IMR-90 (cell line): ENCODE results near the gene TEX264.

Source experiments
- CEBPB ChIP-seq: IDR thresholded peaks from 2 replicates; pipeline ENCODE4 v1.6.1; 2012; ENCODE audit warnings: low read depth, low read length, improper control_type of control experiment
- CTCF ChIP-seq: conservative IDR thresholded peaks from 2 replicates; pipeline ENCODE4 v1.5.1; 2012; ENCODE audit warnings: mild to moderate bottlenecking, low read depth, low read length, improper control_type of control experiment
- FOS ChIP-seq: fragments of 150-350 bp; IDR thresholded peaks from 2 replicates; pipeline ENCODE4 v1.6.1; 2016; ENCODE audit warnings: low read depth, low read length
- MAFK ChIP-seq: IDR thresholded peaks from 2 replicates; pipeline ENCODE4 v1.6.1; 2012; ENCODE audit warnings: low read depth, low read length, improper control_type of control experiment
- POLR2A ChIP-seq: IDR thresholded peaks from 2 replicates; pipeline ENCODE4 v1.6.1; 2012; ENCODE audit warnings: mild to moderate bottlenecking, low read depth, low read length
- RCOR1 ChIP-seq: IDR thresholded peaks from 2 replicates; pipeline ENCODE4 v1.6.1; 2012; ENCODE audit warnings: mild to moderate bottlenecking, low read length, improper control_type of control experiment; ENCODE audit not compliant: insufficient replicate concordance
- SMC3 ChIP-seq: fragments of 150-350 bp; IDR thresholded peaks from 2 replicates; pipeline ENCODE4 v1.6.1; 2016; ENCODE audit warnings: low read depth, mild to moderate bottlenecking, antibody characterized with exemption, low read length, moderate library complexity

- TF ChIP-seq CTCF (no peak), POLR2A (no peak), MAFK (no peak), FOS (no peak), CEBPB (no peak), RCOR1 (no peak), SMC3 (no peak)
Measured at GRCh38 chr3:51680196-51680595, 9.1 kb downstream of the TEX264 start.
